Ovary (tissue), 3 donors: ENCODE data around the gene FOXQ1.

Experiments
- EP300 ChIP-seq: sonication (generic); formaldehyde crosslinking; IDR thresholded peaks from one replicate; pipeline ENCODE4 v1.6.1; 2017; ENCODE audit warnings: antibody characterized with exemption
- POLR2A ChIP-seq: fragments of 450-650 bp; IDR thresholded peaks from one replicate; pipeline ENCODE4 v1.6.1; 2017; ENCODE audit warnings: antibody characterized with exemption, mild to moderate bottlenecking, moderate library complexity
- TF ChIP-seq, protein P1 (sequence below), 3 donors: fragments of 450-650 bp in 2 of 3; fragments of 200-600 bp in 1 of 3; IDR thresholded peaks; one replicate each; pipeline versions ENCODE4 v1.5.1 to v1.8.0; 2016 to 2022; ENCODE audit warnings: antibody characterized with exemption in 3 of 3, mild to moderate bottlenecking in 1 of 3
- donor health status: DM: no; HTN: no; CAD: no.

DNA sequence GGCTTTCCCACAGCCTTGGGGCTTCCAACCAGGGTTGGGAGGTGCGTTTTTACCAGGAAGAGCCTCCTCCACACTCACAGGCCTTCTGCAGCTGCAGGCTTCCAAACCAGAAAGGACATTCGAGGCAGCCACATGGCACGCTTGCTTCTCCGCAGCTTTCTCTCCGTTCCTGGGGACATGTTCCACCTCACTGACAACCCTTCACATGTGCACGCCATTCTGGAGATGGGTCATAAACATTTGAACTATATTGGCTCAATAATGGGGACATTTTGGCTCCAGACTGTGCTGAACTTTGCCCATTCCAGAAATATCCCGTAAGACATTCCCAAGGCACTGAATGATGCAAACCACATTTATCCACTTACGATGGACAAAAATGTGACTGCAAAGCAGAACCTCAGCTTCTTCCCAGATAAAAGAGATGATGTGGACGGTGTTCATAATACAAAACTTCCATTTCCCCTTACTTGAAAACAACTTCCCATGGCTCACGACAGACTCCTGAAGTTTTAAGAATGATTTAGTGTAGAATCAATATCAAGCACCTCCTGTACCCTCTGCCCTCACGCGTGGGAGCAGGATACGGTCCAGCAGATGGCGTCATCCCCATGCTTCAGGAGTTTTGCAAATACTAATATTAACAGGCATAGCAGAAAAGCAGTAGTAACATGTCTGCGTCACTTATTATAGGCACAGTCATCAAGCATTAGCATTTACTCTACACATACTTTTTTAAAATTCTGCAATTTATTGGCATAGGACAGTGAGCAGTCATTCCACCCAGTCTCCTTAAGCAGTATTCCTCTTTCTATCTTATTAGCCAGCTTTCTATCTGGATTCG lies 52.1 kb downstream of the FOXQ1 start:
- TF ChIP-seq, protein P1, sequence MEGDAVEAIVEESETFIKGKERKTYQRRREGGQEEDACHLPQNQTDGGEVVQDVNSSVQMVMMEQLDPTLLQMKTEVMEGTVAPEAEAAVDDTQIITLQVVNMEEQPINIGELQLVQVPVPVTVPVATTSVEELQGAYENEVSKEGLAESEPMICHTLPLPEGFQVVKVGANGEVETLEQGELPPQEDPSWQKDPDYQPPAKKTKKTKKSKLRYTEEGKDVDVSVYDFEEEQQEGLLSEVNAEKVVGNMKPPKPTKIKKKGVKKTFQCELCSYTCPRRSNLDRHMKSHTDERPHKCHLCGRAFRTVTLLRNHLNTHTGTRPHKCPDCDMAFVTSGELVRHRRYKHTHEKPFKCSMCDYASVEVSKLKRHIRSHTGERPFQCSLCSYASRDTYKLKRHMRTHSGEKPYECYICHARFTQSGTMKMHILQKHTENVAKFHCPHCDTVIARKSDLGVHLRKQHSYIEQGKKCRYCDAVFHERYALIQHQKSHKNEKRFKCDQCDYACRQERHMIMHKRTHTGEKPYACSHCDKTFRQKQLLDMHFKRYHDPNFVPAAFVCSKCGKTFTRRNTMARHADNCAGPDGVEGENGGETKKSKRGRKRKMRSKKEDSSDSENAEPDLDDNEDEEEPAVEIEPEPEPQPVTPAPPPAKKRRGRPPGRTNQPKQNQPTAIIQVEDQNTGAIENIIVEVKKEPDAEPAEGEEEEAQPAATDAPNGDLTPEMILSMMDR (IDR thresholded peaks at IDR 0.05), result no peak
- TF ChIP-seq POLR2A, result no peak
- TF ChIP-seq EP300, result no peak
